Right renal cortex interstitium (tissue), 3 donors: ENCODE measurements around the gene B3GLCT. TPM values are rescaled to one million over a fixed set of nuclear protein-coding genes. Genes with fewer than 3 reads are reported as not detected.
A peak's percentile ranks its signal among the peaks of the same experiment; 100 is the strongest.
"Not testable (repeated sequence)": the region's sequence is repeated elsewhere in the genome, so short reads cannot be mapped to it uniquely, and the experiment has no call there.

Experiments used
- DNase-seq, 3 donors: peaks; one replicate each; pipeline ENCODE4 v3.0.0-alpha.2; 2013; ENCODE audit warnings: low read depth in 3 of 3, low spot score in 2 of 3
- polyA plus RNA-seq, 3 donors: library from polyadenylated mRNA; unstranded; fragments of 120-200 nt; gene quantifications; one replicate each; pipeline ENCODE4 v1.2.1, GENCODE V29; 2013; ENCODE audit not compliant: insufficient read length in 3 of 3

The B3GLCT gene
- polyA plus RNA-seq, 3 donors = 18.5 to 25.1 (median 21.2) TPM

- DNase-seq = no peak
Measured at GRCh38 chr13:31182987-31183386, 16.8 kb upstream of the B3GLCT start.

GRCh38 chr13:31184451-31184850 lies 15.3 kb upstream of the B3GLCT start:
- no peak for DNase-seq

- no peak for DNase-seq
Measured at GRCh38 chr13:31184981-31185645, 14.7 kb upstream of the B3GLCT start.

GRCh38 chr13:31191748-31192147 lies 8.0 kb upstream of the B3GLCT start:
- no peak for DNase-seq

- no peak for DNase-seq
Measured at GRCh38 chr13:31192306-31192705, 7.5 kb upstream of the B3GLCT start.

GRCh38 chr13:31195616-31196015 lies 4.2 kb upstream of the B3GLCT start:
- DNase-seq = no peak

GRCh38 chr13:31196992-31197391 lies 2.8 kb upstream of the B3GLCT start:
- no peak for DNase-seq

GRCh38 chr13:31198519-31198918 lies 1.3 kb upstream of the B3GLCT start:
- no peak for DNase-seq

- DNase-seq = no peak
Measured at GRCh38 chr13:31199527-31199848, 287 bp upstream of the B3GLCT start.

- no peak for DNase-seq
Measured at GRCh38 chr13:31200637-31200971, 829 bp downstream of the B3GLCT start.

GRCh38 chr13:31201341-31202031 lies 1.7 kb downstream of the B3GLCT start:
- no peak for DNase-seq

- no peak for DNase-seq
Measured at GRCh38 chr13:31204592-31204991, 4.8 kb downstream of the B3GLCT start.

GRCh38 chr13:31207661-31208552 lies 8.1 kb downstream of the B3GLCT start:
- DNase-seq = no peak

- no peak for DNase-seq
Measured at GRCh38 chr13:31208559-31209122, 8.9 kb downstream of the B3GLCT start.

GRCh38 chr13:31209172-31209840 lies 9.5 kb downstream of the B3GLCT start:
- peak in 1 of 3 donors; percentile 33 for DNase-seq

- no peak for DNase-seq
Measured at GRCh38 chr13:31209841-31210210, 10.1 kb downstream of the B3GLCT start.

- DNase-seq = no peak
Measured at GRCh38 chr13:31213651-31214289, 14.0 kb downstream of the B3GLCT start.

- DNase-seq = no peak
Measured at GRCh38 chr13:31214435-31214834, 14.7 kb downstream of the B3GLCT start.

- DNase-seq = not testable (repeated sequence)
Measured at GRCh38 chr13:31216916-31217315, 17.1 kb downstream of the B3GLCT start.

- no peak for DNase-seq
Measured at GRCh38 chr13:31219909-31220598, 20.3 kb downstream of the B3GLCT start.
